ENCODE results near the gene EBLN2.
A peak's percentile ranks its signal among the peaks of the same experiment; 100 is the strongest.
"Not testable (repeated sequence)": the region's sequence is repeated elsewhere in the genome, so short reads cannot be mapped to it uniquely, and the experiment has no call there.

The EBLN2 gene

GRCh38 chr3:73066243-73066642 lies 4.8 kb downstream of the EBLN2 start:
- DNase-seq (ENCODE audit: low read depth), result not testable (repeated sequence)

GRCh38 chr3:73068419-73068818 lies 7.0 kb downstream of the EBLN2 start:
- no peak for DNase-seq (ENCODE audit: low read depth)

GRCh38 chr3:73069187-73069586 lies 7.7 kb downstream of the EBLN2 start:
- DNase-seq (ENCODE audit: low read depth), result no peak

- no peak for DNase-seq (ENCODE audit: low read depth)
Observed at GRCh38 chr3:73069775-73070444, 8.5 kb downstream of the EBLN2 start.

GRCh38 chr3:73070675-73071575 lies 9.5 kb downstream of the EBLN2 start:
- DNase-seq (ENCODE audit: low read depth), result no peak

DNA sequence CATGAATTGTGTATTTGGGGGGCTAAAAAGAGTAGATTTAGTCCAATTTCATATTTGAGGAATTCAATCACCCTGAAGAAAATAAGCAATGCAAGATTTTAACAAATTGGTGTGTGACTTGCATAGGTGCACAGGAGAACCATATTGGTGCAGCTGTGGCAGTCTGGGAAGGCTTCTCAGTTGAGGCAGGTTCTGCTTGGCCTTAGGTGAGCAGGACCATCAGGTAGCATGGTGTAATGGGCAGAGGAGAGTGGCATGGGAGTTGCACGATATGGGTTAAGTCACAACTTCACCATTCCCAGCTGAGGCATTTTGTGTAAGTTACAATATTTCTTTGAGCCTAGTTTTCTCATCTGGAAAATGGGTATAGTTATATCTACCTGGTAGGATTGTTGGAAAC lies 10.5 kb downstream of the EBLN2 start:
- DNase-seq (ENCODE audit: low read depth), result no peak

- no peak for DNase-seq (ENCODE audit: low read depth)
Observed at GRCh38 chr3:73072634-73073033, 11.2 kb downstream of the EBLN2 start.

DNA sequence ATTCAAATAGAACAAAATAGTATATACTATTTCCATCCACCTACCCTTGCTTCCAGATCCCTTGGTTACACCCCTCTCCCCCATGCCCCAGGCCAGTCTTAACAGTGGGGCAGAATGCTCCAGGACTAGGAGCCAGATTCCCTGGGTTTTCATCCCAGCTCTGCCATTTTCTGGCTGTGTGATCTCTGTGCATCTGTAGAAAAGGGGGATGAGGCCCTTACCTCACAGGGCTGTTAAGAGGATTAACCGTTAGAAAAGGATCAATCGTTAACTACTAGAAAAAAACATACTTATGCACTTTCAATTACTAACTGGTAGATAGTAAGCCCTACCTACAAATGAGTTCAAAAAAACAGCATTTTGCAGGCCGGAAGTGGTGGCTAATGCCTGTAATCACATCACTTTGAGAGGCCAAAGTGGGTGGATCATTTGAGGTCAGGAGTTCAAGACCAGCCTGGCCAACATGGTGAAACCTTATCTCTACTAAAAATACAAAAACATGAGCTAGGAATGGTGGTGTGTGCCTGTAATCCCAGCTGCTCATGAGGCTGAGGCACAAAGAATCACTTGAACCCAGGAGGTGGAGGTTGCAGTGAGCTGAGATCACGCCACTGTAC lies 11.7 kb downstream of the EBLN2 start:
- DNase-seq (ENCODE audit: low read depth), result no peak

DNA sequence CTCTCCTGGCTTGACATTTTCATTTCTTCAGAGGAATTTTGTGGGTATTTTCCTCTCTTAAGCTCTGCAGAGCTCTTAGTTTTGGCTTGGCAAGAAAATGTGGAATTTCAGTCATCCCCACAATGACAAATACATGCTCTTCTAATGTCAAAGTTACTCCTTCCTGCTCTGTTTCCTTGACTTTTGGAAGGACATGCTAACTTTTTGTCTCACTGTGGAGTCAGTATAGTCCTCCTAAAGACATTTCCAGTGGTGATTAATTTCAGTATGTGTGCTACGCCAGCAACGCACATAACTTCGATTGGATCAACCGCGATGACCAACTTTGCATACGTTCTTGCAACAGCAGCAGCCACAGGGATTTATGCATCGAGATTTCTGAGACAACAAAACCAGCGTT lies 13.3 kb downstream of the EBLN2 start:
- DNase-seq (ENCODE audit: low read depth), result no peak

- no peak for DNase-seq (ENCODE audit: low read depth)
Observed at GRCh38 chr3:73080216-73080966, 18.9 kb downstream of the EBLN2 start.

- no peak for DNase-seq (ENCODE audit: low read depth)
Observed at GRCh38 chr3:73081140-73081539, 19.7 kb downstream of the EBLN2 start.

- DNase-seq (ENCODE audit: low read depth), result no peak
Observed at GRCh38 chr3:73084170-73084569, 22.7 kb downstream of the EBLN2 start.

DNA sequence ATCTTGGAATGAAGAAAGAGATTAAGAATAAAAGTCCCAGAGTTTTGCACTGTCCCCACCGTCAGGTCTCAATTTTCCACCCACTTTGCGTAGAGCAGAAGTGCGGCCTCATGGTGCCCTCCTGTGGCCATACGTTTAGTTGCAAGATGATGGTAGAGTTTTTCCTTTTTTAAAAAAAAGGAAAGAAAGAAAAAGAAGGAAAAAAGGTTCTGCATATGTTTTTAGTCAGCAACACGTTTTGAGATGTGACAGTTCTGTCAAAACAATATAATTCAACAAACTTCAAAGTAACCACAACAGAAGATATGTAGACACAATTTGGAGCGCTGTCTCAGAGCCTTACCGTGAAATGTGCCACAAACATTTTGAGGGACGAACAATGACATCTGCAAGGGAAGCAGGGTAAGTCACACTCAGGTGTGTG lies 24.6 kb downstream of the EBLN2 start:
- no peak for DNase-seq (ENCODE audit: low read depth)

DNA sequence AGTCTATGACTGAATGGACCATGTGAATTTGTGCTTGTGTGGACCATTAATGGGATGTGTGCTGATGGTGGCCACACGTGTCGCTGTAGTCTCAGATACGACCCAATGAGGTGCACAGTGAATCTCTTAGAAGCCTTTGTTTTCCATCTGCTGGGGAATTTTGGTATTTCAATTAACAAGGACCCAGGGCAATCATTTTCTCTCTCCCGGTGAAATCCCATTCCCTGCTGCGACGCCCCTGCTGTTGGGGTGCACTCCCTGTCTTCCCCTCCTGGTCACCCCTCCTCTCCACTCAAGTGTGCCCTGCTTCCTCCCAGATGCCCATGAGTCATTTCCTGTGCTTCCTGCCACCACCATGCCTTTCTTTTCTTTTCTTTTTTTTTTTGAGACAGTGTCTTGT lies 32.7 kb downstream of the EBLN2 start:
- no peak for DNase-seq (ENCODE audit: low read depth)

DNA sequence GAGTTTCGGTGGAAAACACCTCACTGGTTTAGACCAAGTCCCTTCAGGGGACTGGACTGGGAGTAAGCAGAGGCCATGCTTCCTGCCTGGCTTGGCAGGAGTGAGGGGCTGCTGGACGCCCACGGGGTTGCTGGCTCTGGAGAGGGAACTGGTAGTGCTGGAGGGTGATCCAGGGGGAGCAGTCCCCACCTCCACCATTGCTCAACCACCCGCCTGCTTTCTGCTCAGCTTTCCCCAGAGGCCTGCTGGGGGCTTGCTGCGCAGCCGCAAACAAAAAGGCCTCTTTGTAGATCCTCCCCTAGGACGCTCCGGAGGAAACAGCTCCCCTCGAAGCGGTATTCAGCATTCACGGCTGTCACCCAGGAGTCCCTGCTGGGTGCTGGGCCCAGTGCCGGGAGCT lies 33.5 kb downstream of the EBLN2 start:
- no peak for DNase-seq (ENCODE audit: low read depth)

DNA sequence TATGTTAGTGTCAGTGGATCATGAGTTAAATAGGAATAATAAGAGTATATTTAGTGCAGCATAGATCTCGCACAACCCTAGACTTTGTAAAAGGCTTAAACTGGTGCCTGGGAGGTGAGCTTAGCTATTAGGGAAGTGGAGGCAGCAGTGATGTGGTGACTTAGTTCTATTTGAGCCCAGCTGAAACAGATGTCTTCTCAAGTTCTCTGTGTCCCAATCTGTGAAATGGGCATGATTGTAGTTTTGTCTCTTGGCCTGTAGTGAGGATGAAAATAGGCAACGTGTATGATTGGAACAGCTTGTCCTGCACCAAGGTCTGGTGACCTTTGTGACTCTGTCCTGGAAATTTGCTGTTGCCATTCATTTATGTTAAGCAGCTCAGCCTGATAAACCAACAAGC lies 34.7 kb downstream of the EBLN2 start:
- DNase-seq (ENCODE audit: low read depth), result no peak

DNA sequence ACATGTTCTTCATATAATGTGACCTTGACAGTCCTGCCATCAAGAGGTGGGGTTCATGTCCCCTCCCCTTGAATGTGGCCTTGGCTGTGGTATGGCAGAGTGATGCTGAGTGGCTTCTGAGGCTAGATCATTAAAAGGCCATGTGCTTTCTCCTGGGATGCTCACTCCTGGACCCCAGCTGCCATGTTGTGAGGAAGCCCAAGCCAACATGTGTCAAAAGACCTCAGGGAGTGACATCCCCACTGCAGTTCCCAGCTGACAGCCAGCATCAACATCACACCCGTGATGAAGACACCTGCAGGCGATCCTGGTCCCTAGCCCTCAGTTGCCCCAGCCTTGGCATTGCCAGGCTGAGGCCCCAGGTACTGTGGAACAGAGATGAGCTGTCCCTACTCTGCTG lies 36.6 kb downstream of the EBLN2 start:
- DNase-seq (ENCODE audit: low read depth), result no peak

- DNase-seq (ENCODE audit: low read depth), result no peak
Observed at GRCh38 chr3:73098873-73099272, 37.4 kb downstream of the EBLN2 start.

GRCh38 chr3:73100741-73101559 lies 39.5 kb downstream of the EBLN2 start:
- peak; percentile 40 for DNase-seq (ENCODE audit: low read depth)

DNA sequence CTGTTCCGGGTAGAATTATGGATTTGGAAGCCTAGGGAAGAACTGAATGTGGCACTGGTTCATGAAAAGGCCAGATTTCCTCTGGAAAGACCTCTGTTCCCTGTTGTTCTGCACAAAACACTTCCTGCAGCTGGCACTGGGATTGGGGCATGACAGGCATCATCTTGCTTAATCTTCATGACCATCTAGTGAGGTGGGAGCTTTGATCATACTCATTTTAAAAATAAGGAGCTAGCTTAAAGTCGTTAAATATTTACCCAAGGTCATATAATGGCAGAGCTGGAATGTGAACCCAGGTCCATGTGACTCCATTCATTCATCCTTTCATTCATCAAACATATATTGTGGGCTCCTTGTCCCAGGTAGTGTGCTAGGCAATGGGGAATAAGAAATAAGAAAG lies 40.4 kb downstream of the EBLN2 start:
- no peak for DNase-seq (ENCODE audit: low read depth)

- no peak for DNase-seq (ENCODE audit: low read depth)
Observed at GRCh38 chr3:73107215-73107614, 45.8 kb downstream of the EBLN2 start.

Measured in non-pigmented ciliary epithelial cell (primary cell).